Trophoblast cell (in vitro differentiated cells and primary cell): Measurements from ENCODE around the gene TMEM119.

ENCODE experiments used
- DNase-seq, 2 donors: peaks; one replicate each; pipeline ENCODE4 v3.0.0-alpha.2; 2016
- H2AFZ ChIP-seq: 2 replicates; pipeline ENCODE4 v1.6.1; 2013; ENCODE audit warnings: low read length, moderate library complexity, mild to moderate bottlenecking; ENCODE audit not compliant: insufficient read depth, poor library complexity
- H2AK5ac ChIP-seq: 2 replicates; pipeline ENCODE4 v1.6.1; 2013; ENCODE audit warnings: mild to moderate bottlenecking, low read length
- H2BK120ac ChIP-seq: 2 replicates; pipeline ENCODE4 v1.6.1; 2013; ENCODE audit warnings: low read length, mild to moderate bottlenecking, moderate library complexity; ENCODE audit not compliant: insufficient read depth, poor library complexity
- H2BK12ac ChIP-seq: 2 replicates; pipeline ENCODE4 v1.6.1; 2013; ENCODE audit warnings: mild to moderate bottlenecking, low read length, moderate library complexity
- H2BK5ac ChIP-seq: 2 replicates; pipeline ENCODE4 v1.6.1; 2013; ENCODE audit warnings: low read length, low read depth, moderate library complexity, mild to moderate bottlenecking; ENCODE audit not compliant: poor library complexity
- H3K14ac ChIP-seq: 2 replicates; pipeline ENCODE4 v1.6.1; 2013; ENCODE audit warnings: mild to moderate bottlenecking, low read length
- H3K18ac ChIP-seq: 2 replicates; pipeline ENCODE4 v1.6.1; 2013; ENCODE audit warnings: mild to moderate bottlenecking, low read length
- H3K23ac ChIP-seq: 2 replicates; pipeline ENCODE4 v1.6.1; 2013; ENCODE audit warnings: low read length
- H3K27ac ChIP-seq: 2 replicates; pipeline ENCODE4 v1.5.1; 2013; ENCODE audit warnings: low read depth, mild to moderate bottlenecking, inconsistent platforms, low read length, moderate library complexity
- H3K27me3 ChIP-seq: 2 replicates; pipeline ENCODE4 v1.6.1; 2013; ENCODE audit warnings: inconsistent platforms, mild to moderate bottlenecking, low read length, moderate library complexity; ENCODE audit not compliant: insufficient read depth
- H3K36me3 ChIP-seq, 2 experiments: 1 replicate in 1 of 2; 2 replicates in 1 of 2; pipeline ENCODE4 v1.6.1; 2013; ENCODE audit warnings: low read length in 2 of 2, mild to moderate bottlenecking in 2 of 2, moderate library complexity in 1 of 2; ENCODE audit not compliant: insufficient read depth in 2 of 2, control insufficient read depth in 1 of 2
- H3K4ac ChIP-seq: 2 replicates; pipeline ENCODE4 v1.6.1; 2013; ENCODE audit warnings: low read depth, mild to moderate bottlenecking, low read length, moderate library complexity
- H3K4me1 ChIP-seq, 2 experiments: 1 replicate in 1 of 2; 2 replicates in 1 of 2; pipeline ENCODE4 v1.6.1; 2013; ENCODE audit warnings: low read length in 2 of 2, mild to moderate bottlenecking in 2 of 2, moderate library complexity in 1 of 2; ENCODE audit not compliant: insufficient read depth in 2 of 2, control insufficient read depth in 1 of 2
- H3K4me2 ChIP-seq: 2 replicates; pipeline ENCODE4 v1.6.1; 2013; ENCODE audit warnings: inconsistent platforms, mild to moderate bottlenecking, low read length, moderate library complexity
- H3K4me3 ChIP-seq: 2 replicates; pipeline ENCODE4 v1.5.1; 2013; ENCODE audit warnings: mild to moderate bottlenecking, low read depth, low read length, inconsistent platforms
- H3K79me1 ChIP-seq: one replicate; pipeline ENCODE4 v1.6.1; 2013; ENCODE audit warnings: low read length
- H3K79me2 ChIP-seq: 2 replicates; pipeline ENCODE4 v1.6.1; 2013; ENCODE audit warnings: low read length, mild to moderate bottlenecking; ENCODE audit not compliant: control insufficient read depth, insufficient read depth, poor library complexity
- H3K9ac ChIP-seq: 2 replicates; pipeline ENCODE4 v1.6.1; 2013; ENCODE audit warnings: mild to moderate bottlenecking, low read length
- H3K9me3 ChIP-seq: 2 replicates; pipeline ENCODE4 v1.6.1; 2013; ENCODE audit warnings: low read depth, mild to moderate bottlenecking, control low read depth, inconsistent platforms, low read length; ENCODE audit not compliant: insufficient read depth
- H4K12ac ChIP-seq: 2 replicates; pipeline ENCODE4 v1.6.1; 2013; ENCODE audit warnings: low read depth, mild to moderate bottlenecking, low read length, moderate library complexity
- H4K8ac ChIP-seq: 2 replicates; pipeline ENCODE4 v1.6.1; 2013; ENCODE audit warnings: low read depth, mild to moderate bottlenecking, low read length, moderate library complexity
- H4K91ac ChIP-seq: one replicate; pipeline ENCODE4 v1.6.1; 2013; ENCODE audit warnings: low read depth, mild to moderate bottlenecking, low read length, moderate library complexity
- WGBS: extraction: QIAGEN DNeasy Blood & Tissue Kit; methylation state at CpG from one replicate; pipeline ENCODE4 v1.1.7; 2013; ENCODE audit warnings: missing lambda C conversion rate; ENCODE audit not compliant: insufficient read length, insufficient coverage; ENCODE audit errors: extremely low coverage; 5-methylcytosine and 5-hydroxymethylcytosine counted together

The TMEM119 gene

DNA sequence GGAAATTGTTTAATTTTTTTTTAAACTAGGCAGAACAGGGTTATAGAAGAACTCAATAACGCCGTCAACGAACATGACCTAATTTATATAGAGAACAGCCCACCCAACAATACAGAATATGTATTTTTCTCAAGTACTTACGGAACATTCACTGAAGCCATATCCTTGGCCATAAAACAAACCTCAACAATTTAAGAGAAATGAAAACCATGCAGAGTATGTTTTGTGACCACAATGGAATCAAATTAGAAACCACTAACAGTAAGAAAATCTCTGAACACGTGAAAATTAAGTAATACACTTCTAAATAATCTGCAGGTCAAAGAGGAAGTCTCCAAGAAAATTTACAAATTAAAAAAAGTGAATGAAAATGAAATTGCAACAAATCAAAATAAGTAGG is 46.3 kb downstream of the TMEM119 start:
- Histone ChIP-seq H3K4ac (no peak overlapping the region), H3K79me2 (no peaks in the 10 kb centered on the region), H3K23ac (no peak overlapping the region), H3K9ac (no peak overlapping the region), H3K4me2 (no peak overlapping the region), H3K4me1 (peaks cover 0 to 1% of the 10 kb centered on the region in 2 experiments), H4K8ac (no peak overlapping the region), H4K91ac (no peak overlapping the region), H2AFZ (no peak overlapping the region), H3K18ac (no peak overlapping the region), H3K9me3 (no peaks in the 10 kb centered on the region), H3K4me3 (no peak overlapping the region), H3K27ac (no peak overlapping the region), H2BK5ac (no peak overlapping the region), H3K36me3 (peaks cover 12 to 14% of the 10 kb centered on the region in 2 experiments), H2AK5ac (no peak overlapping the region), H2BK120ac (no peak overlapping the region), H3K14ac (no peak overlapping the region), H4K12ac (no peak overlapping the region), H2BK12ac (no peak overlapping the region), H3K27me3 (no peaks in the 10 kb centered on the region), H3K79me1 (no peaks in the 10 kb centered on the region)
- no peak for DNase-seq
- no CpG with 5 or more reads among the region's 5 CpGs for whole genome bisulfite sequencing

GRCh38 chr12:108548954-108549521 is 48.8 kb downstream of the TMEM119 start:
- whole genome bisulfite sequencing: no CpG with 5 or more reads among the region's 7 CpGs
- H3K79me2 ChIP-seq: no peaks in the 10 kb centered on the region
- H3K4me2 ChIP-seq: no peak overlapping the region
- H2BK5ac ChIP-seq: no peak overlapping the region
- peaks cover 26 to 33% of the 10 kb centered on the region in 2 experiments for H3K36me3 ChIP-seq
- H3K79me1 ChIP-seq: no peaks in the 10 kb centered on the region
- no peak overlapping the region for H3K23ac ChIP-seq
- no peak overlapping the region for H2AK5ac ChIP-seq
- H3K4me3 ChIP-seq: no peak overlapping the region
- no peak overlapping the region for H3K18ac ChIP-seq
- no peaks in the 10 kb centered on the region for H3K27me3 ChIP-seq
- no peak overlapping the region for H4K8ac ChIP-seq
- H3K27ac ChIP-seq: no peak overlapping the region
- no peak overlapping the region for H3K9ac ChIP-seq
- H3K14ac ChIP-seq: no peak overlapping the region
- no peak overlapping the region for H2BK12ac ChIP-seq
- H3K4ac ChIP-seq: no peak overlapping the region
- peaks cover 2% of the 10 kb centered on the region for H3K9me3 ChIP-seq
- H3K4me1 ChIP-seq: peaks cover 0 to 1% of the 10 kb centered on the region in 2 experiments
- H2AFZ ChIP-seq: no peak overlapping the region
- no peak overlapping the region for H2BK120ac ChIP-seq
- no peak overlapping the region for H4K91ac ChIP-seq
- no peak overlapping the region for H4K12ac ChIP-seq
- no peak for DNase-seq

DNA sequence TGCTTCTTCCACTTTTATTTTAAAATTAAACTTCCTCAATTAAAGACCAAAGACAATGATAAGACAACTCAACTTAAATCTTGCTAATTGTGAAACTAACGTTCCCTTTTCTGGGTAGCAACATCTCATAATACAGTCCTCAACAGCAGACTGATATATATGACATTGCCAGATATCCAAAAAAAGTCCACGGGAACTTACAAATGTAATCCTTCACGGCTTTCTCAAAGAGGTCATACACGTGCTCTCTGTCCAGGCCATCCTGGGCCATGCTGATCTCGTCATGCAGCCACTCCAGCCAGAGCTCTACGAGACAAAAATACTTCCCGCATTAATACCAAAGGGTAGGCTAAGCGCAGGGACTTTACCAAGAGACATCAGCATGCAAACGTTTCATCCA is 50.2 kb downstream of the TMEM119 start:
- WGBS: no CpG with 5 or more reads among the region's 9 CpGs

GRCh38 chr12:108543652-108544051 is 54.2 kb downstream of the TMEM119 start:
- no peak overlapping the region for H2BK120ac ChIP-seq
- no peak overlapping the region for H3K9ac ChIP-seq
- no peak overlapping the region for H2AFZ ChIP-seq
- no peaks in the 10 kb centered on the region for H3K4me1 ChIP-seq
- no peak overlapping the region for H2BK5ac ChIP-seq
- no peak overlapping the region for H2AK5ac ChIP-seq
- no peak for DNase-seq
- H3K14ac ChIP-seq: no peak overlapping the region
- H3K9me3 ChIP-seq: peaks cover 2% of the 10 kb centered on the region
- H3K27me3 ChIP-seq: no peaks in the 10 kb centered on the region
- H3K36me3 ChIP-seq: peaks cover 30 to 44% of the 10 kb centered on the region in 2 experiments
- no peak overlapping the region for H4K91ac ChIP-seq
- H4K12ac ChIP-seq: no peak overlapping the region
- H4K8ac ChIP-seq: no peak overlapping the region
- no peak overlapping the region for H3K4me3 ChIP-seq
- no peaks in the 10 kb centered on the region for H3K79me1 ChIP-seq
- no peaks in the 10 kb centered on the region for H3K79me2 ChIP-seq
- no peak overlapping the region for H3K18ac ChIP-seq
- no CpG with 5 or more reads among the region's 3 CpGs for WGBS
- H3K4ac ChIP-seq: no peak overlapping the region
- no peak overlapping the region for H3K27ac ChIP-seq
- H2BK12ac ChIP-seq: no peak overlapping the region
- H3K4me2 ChIP-seq: no peak overlapping the region
- H3K23ac ChIP-seq: no peak overlapping the region

More for the DNA sequence above, 50.2 kb downstream of the TMEM119 start:
- Histone ChIP-seq H2BK120ac (no peak overlapping the region), H3K9ac (no peak overlapping the region), H3K36me3 (peaks cover 26 to 42% of the 10 kb centered on the region in 2 experiments), H3K4me3 (no peak overlapping the region), H2BK12ac (no peak overlapping the region), H3K4ac (no peak overlapping the region), H3K4me2 (no peak overlapping the region), H4K12ac (no peak overlapping the region), H3K79me2 (no peaks in the 10 kb centered on the region), H3K79me1 (no peaks in the 10 kb centered on the region), H4K8ac (no peak overlapping the region), H4K91ac (no peak overlapping the region), H3K9me3 (peaks cover 2% of the 10 kb centered on the region), H2AFZ (no peak overlapping the region), H2BK5ac (no peak overlapping the region), H3K23ac (no peak overlapping the region), H3K4me1 (no peaks in the 10 kb centered on the region), H3K18ac (no peak overlapping the region), H3K27me3 (no peaks in the 10 kb centered on the region), H2AK5ac (no peak overlapping the region), H3K27ac (no peak overlapping the region), H3K14ac (no peak overlapping the region)
- peak in 1 of 2 donors; percentile 1 for DNase-seq
